OCI-LY3 (cell line): ENCODE results near the gene SLC1A6.
"Not testable (repeated sequence)": the region's sequence is repeated elsewhere in the genome, so short reads cannot be mapped to it uniquely, and the experiment has no call there.

Source experiments
- H2AFZ ChIP-seq: fragments of 200-600, 300-600 bp; shearing (Covaris generic); 2 replicates; pipeline ENCODE4 v1.6.0; 2014; ENCODE audit warnings: antibody characterized with exemption, low read depth, low read length
- H3K27ac ChIP-seq: fragments of 200-600, 300-600 bp; sonication (generic); 2 replicates; pipeline ENCODE4 v1.5.1; 2014; ENCODE audit warnings: mild to moderate bottlenecking, low read length, moderate library complexity, mixed read lengths
- H3K27me3 ChIP-seq: fragments of 200-600, 300-600 bp; sonication (generic); 2 replicates; pipeline ENCODE4 v1.6.1; 2014; ENCODE audit warnings: low read depth, low read length, mixed read lengths
- H3K36me3 ChIP-seq: fragments of 200-600, 300-600 bp; sonication (generic); replicated peaks from 2 replicates; pipeline ENCODE3; 2014; ENCODE audit warnings: low read depth, low read length, mixed read lengths
- H3K4me1 ChIP-seq: fragments of 300-600, 200-600 bp; sonication (generic); 2 replicates; pipeline ENCODE4 v1.6.1; 2014; ENCODE audit warnings: low read length, mixed read lengths
- H3K4me2 ChIP-seq: fragments of 200-600, 300-600 bp; sonication (generic); 2 replicates; pipeline ENCODE4 v1.6.1; 2014; ENCODE audit warnings: low read length, mixed read lengths
- H3K4me3 ChIP-seq: fragments of 300-600, 200-600 bp; sonication (generic); 2 replicates; pipeline ENCODE4 v1.5.1; 2014; ENCODE audit warnings: antibody characterized with exemption, mild to moderate bottlenecking, low read length, moderate library complexity
- H3K79me2 ChIP-seq: fragments of 300-600, 200-600 bp; shearing (Covaris generic); 2 replicates; pipeline ENCODE4 v1.6.1; 2014; ENCODE audit warnings: mild to moderate bottlenecking, low read length, mixed read lengths
- H3K9ac ChIP-seq: fragments of 300-600, 200-600 bp; shearing (Covaris generic); 2 replicates; pipeline ENCODE4 v1.6.0; 2014; ENCODE audit warnings: mild to moderate bottlenecking, low read length, moderate library complexity
- H3K9me3 ChIP-seq: fragments of 200-600, 300-600 bp; shearing (Covaris generic); 2 replicates; pipeline ENCODE4 v1.6.1; 2014; ENCODE audit warnings: low read length, mixed read lengths; ENCODE audit not compliant: insufficient read depth
- H4K20me1 ChIP-seq: fragments of 200-600, 300-600 bp; sonication (generic); 2 replicates; pipeline ENCODE4 v1.6.1; 2016; ENCODE audit warnings: low read length, mixed read lengths; ENCODE audit not compliant: insufficient read depth
- EZH2phosphoT487 ChIP-seq: fragments of 200-600 bp; shearing (Covaris generic); IDR thresholded peaks from 2 replicates; pipeline ENCODE4 v1.6.1; 2018; ENCODE audit warnings: antibody characterized with exemption, mixed run types, low read depth
- TF ChIP-seq, protein P1 (sequence below): fragments of 200-600, 300-600 bp; sonication (generic); IDR thresholded peaks from 2 replicates; pipeline ENCODE4 v1.5.1; 2014; ENCODE audit warnings: antibody characterized with exemption, low read length, low read depth

The SLC1A6 gene

GRCh38 chr19:15021286-15022007 lies 41.8 kb upstream of the SLC1A6 start:
- Histone ChIP-seq H4K20me1 (peaks cover 4% of the 10 kb centered on the region; the same call in 1 of the 2 replicates), H3K9me3 (no peaks in the 10 kb centered on the region)

GRCh38 chr19:15018836-15019235 lies 39.2 kb upstream of the SLC1A6 start:
- H3K4me2 ChIP-seq, H3K27me3 ChIP-seq, H3K9ac ChIP-seq, H3K4me3 ChIP-seq, H3K9me3 ChIP-seq, H2AFZ ChIP-seq, H3K27ac ChIP-seq, H3K36me3 ChIP-seq, H3K4me1 ChIP-seq, H3K79me2 ChIP-seq: not testable (repeated sequence)
- peaks cover 15% of the 10 kb centered on the region for H4K20me1 ChIP-seq

More at GRCh38 chr19:15021286-15022007, 41.8 kb upstream of the SLC1A6 start:
- Histone ChIP-seq H3K4me3 (no peak overlapping the region), H3K4me2 (no peak overlapping the region), H3K9ac (no peak overlapping the region), H2AFZ (no peak overlapping the region), H3K79me2 (no peaks in the 10 kb centered on the region), H3K4me1 (no peaks in the 10 kb centered on the region), H3K36me3 (no peaks in the 10 kb centered on the region), H3K27me3 (peaks cover 2% of the 10 kb centered on the region; the same call in 1 of the 2 replicates), H3K27ac (no peak overlapping the region)
- TF ChIP-seq EZH2phosphoT487 = no peak
- TF ChIP-seq, protein P1, sequence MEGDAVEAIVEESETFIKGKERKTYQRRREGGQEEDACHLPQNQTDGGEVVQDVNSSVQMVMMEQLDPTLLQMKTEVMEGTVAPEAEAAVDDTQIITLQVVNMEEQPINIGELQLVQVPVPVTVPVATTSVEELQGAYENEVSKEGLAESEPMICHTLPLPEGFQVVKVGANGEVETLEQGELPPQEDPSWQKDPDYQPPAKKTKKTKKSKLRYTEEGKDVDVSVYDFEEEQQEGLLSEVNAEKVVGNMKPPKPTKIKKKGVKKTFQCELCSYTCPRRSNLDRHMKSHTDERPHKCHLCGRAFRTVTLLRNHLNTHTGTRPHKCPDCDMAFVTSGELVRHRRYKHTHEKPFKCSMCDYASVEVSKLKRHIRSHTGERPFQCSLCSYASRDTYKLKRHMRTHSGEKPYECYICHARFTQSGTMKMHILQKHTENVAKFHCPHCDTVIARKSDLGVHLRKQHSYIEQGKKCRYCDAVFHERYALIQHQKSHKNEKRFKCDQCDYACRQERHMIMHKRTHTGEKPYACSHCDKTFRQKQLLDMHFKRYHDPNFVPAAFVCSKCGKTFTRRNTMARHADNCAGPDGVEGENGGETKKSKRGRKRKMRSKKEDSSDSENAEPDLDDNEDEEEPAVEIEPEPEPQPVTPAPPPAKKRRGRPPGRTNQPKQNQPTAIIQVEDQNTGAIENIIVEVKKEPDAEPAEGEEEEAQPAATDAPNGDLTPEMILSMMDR = no peak

GRCh38 chr19:15015946-15016542 lies 36.4 kb upstream of the SLC1A6 start:
- Histone ChIP-seq H3K27ac (no peak overlapping the region), H4K20me1 (peaks cover 15% of the 10 kb centered on the region), H3K4me2 (no peak overlapping the region), H3K27me3 (no peaks in the 10 kb centered on the region), H2AFZ (no peak overlapping the region), H3K79me2 (no peaks in the 10 kb centered on the region), H3K4me3 (no peak overlapping the region), H3K9ac (no peak overlapping the region), H3K36me3 (no peaks in the 10 kb centered on the region), H3K4me1 (no peaks in the 10 kb centered on the region), H3K9me3 (no peaks in the 10 kb centered on the region)
- no peak for TF ChIP-seq EZH2phosphoT487
- TF ChIP-seq, protein P1 = no peak

DNA sequence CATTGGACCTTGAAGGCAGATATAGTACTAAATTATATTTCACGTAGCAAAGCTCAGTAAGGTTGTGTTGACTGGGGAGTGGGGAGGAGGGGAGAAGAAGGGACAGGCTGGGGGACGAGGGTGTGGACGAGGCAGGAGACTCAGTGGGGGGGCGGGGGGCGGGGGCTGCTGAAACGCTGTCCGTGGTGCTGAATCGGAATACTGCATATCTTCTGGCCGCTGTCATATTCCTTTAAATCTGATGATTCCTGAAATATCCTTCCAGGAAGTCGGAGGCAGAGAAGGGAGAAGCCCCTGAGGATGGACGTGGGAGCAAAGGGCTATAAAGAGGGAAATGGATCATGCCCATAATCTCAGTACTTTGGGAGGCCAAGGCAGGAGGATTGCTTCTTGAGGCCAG lies 34.9 kb upstream of the SLC1A6 start:
- Histone ChIP-seq H3K79me2 (no peaks in the 10 kb centered on the region), H3K27me3 (no peaks in the 10 kb centered on the region)

More for the DNA sequence above, 34.9 kb upstream of the SLC1A6 start:
- TF ChIP-seq, protein P1 = no peak
- TF ChIP-seq EZH2phosphoT487 = no peak
- H3K9me3 ChIP-seq = no peaks in the 10 kb centered on the region
- H3K36me3 ChIP-seq = no peaks in the 10 kb centered on the region
- H3K27ac ChIP-seq = no peak overlapping the region
- H3K4me1 ChIP-seq = no peaks in the 10 kb centered on the region
- H3K9ac ChIP-seq = no peak overlapping the region
- no peak overlapping the region for H3K4me2 ChIP-seq
- no peak overlapping the region for H3K4me3 ChIP-seq
- peaks cover 15% of the 10 kb centered on the region for H4K20me1 ChIP-seq
- H2AFZ ChIP-seq = no peak overlapping the region
